Measurements from ENCODE around the gene STC2.
"Not testable (repeated sequence)": the region's sequence is repeated elsewhere in the genome, so short reads cannot be mapped to it uniquely, and the experiment has no call there.

Gene STC2, protein sequence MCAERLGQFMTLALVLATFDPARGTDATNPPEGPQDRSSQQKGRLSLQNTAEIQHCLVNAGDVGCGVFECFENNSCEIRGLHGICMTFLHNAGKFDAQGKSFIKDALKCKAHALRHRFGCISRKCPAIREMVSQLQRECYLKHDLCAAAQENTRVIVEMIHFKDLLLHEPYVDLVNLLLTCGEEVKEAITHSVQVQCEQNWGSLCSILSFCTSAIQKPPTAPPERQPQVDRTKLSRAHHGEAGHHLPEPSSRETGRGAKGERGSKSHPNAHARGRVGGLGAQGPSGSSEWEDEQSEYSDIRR

DNA sequence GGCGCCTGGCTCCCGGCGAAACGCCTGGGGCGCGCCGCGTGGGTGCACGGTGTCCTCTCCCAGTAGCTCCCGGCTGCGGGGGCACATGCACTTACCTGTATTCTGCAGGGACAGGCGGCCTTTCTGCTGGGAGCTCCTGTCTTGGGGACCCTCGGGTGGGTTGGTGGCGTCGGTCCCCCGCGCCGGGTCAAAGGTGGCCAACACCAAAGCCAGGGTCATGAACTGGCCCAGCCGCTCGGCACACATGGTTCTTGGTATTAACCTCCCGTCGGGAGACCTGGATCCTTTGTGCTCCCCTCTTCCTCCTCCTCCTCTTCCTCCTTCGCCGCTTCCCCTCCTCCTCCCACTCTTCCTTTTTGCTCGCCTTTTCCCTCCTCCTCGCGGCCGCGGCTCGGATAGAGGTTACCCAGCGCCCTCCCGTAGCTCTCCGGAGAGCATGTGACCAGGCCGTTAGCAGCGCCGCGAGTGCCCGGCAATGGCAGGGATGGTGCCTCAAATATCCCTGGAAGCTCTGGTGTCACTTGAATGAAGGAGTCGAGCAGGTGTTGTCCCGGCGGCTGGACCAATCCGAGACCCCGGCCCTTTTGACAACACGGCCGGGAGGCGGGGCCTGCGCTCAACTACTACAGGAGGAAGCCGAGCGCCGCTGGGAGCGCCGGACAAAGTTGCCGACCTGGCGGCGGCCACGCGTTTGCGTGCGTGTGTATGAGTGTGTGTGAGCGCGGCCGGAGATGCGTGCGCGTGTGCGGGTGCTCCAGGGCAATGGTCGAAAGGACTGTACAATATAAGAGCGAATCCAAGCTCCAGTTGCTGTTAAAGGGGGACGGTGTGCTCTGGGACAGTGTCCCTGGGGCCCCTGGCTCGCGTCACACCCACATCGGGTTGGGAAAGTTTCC, at the start of gene STC2:
TSS of gene STC2 (minus strand) at position 467 of the 896 bp plus-strand sequence. CDS start at position 246, 221 bp downstream.
- peak within 1 kb of the TSS; percentile 66 for H3K4me3 ChIP-seq (ENCODE audit: insufficient read length, low read depth)
- H3K4me1 ChIP-seq (ENCODE audit: insufficient read depth, insufficient read length) = no peaks in the 10 kb centered on the region
- TF ChIP-seq SUZ12 (IDR thresholded peaks at IDR 0.05; ENCODE audit: extremely low read depth, insufficient read depth, insufficient read length) = peak; percentile 11
- TF ChIP-seq YY1 (IDR thresholded peaks at IDR 0.05; ENCODE audit: insufficient read depth, insufficient read length) = no peak
- peak within 1 kb of the TSS; percentile 79 for H3K9ac ChIP-seq (ENCODE audit: insufficient read length, low read depth)
- H3K27me3 ChIP-seq (ENCODE audit: insufficient read depth, insufficient read length) = peaks cover 39% of the 10 kb centered on the region
- DNase-seq (ENCODE audit: low read depth, low spot score) = peak; percentile 81
- H3K9me3 ChIP-seq (ENCODE audit: insufficient read depth, low read length) = peaks cover 4% of the 10 kb centered on the region; the same call in 1 of the 2 replicates
- H3K36me3 ChIP-seq (ENCODE audit: insufficient read depth, insufficient read length, low read length) = peaks cover 11% of the 10 kb centered on the region

DNA sequence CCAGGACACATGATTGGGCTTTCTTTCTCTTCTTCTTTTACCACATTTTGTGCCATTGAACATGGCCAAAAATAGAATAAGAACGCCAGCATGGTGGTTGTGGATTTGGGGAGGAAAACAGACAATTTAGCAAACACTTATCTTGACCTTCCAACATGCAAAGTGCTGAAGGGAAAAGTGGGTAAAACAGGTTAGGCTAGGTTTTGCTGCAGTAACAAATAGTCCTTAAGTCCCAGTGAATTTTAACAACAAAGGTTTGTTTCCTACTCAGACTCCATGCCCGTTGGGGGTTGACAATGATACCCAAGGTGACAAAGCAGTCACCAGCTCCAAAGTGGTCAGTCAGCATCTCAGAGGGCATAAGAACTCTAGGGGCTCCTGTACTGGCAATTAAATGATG, 43.2 kb upstream of the STC2 start:
- Histone ChIP-seq H3K9me3 (ENCODE audit: insufficient read depth, low read length) (peaks cover 14% of the 10 kb centered on the region; the same call in 1 of the 2 replicates), H3K27me3 (ENCODE audit: insufficient read depth, insufficient read length) (no peaks in the 10 kb centered on the region), H3K4me1 (ENCODE audit: insufficient read depth, insufficient read length) (no peaks in the 10 kb centered on the region), H3K36me3 (ENCODE audit: insufficient read depth, insufficient read length, low read length) (no peaks in the 10 kb centered on the region), H3K9ac (ENCODE audit: insufficient read length, low read depth) (no peak overlapping the region), H3K4me3 (ENCODE audit: insufficient read length, low read depth) (no peak overlapping the region)
- TF ChIP-seq ZNF274 (IDR thresholded peaks at IDR 0.05; ENCODE audit: low read depth, low read length) (no peak), YY1 (IDR thresholded peaks at IDR 0.05; ENCODE audit: insufficient read depth, insufficient read length) (no peak), SUZ12 (IDR thresholded peaks at IDR 0.05; ENCODE audit: extremely low read depth, insufficient read depth, insufficient read length) (no peak)
- no peak for DNase-seq (ENCODE audit: low read depth, low spot score)

DNA sequence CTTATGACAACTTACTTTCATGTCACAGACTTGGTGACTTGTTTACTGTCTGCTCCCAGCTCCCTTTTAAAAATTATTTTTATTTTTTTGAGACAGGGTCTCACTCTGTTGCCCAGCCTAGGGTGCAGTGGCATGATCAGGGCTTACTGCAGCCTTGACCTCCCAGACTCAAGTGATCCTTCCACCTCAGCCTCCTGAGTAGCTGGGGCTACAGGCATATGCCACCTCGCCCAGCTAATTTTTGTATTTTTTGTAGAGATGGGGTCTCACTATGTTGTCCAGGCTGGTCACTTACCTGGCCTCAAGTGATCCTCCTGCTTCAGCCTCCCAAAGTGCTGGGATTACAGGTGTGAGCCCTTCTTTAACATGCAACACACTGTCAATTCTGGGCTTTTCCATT, 35.2 kb upstream of the STC2 start:
- not testable (repeated sequence) for DNase-seq (ENCODE audit: low read depth, low spot score); H3K9ac ChIP-seq (ENCODE audit: insufficient read length, low read depth); H3K36me3 ChIP-seq (ENCODE audit: insufficient read depth, insufficient read length, low read length); H3K4me3 ChIP-seq (ENCODE audit: insufficient read length, low read depth); H3K4me1 ChIP-seq (ENCODE audit: insufficient read depth, insufficient read length); H3K27me3 ChIP-seq (ENCODE audit: insufficient read depth, insufficient read length)
- H3K9me3 ChIP-seq (ENCODE audit: insufficient read depth, low read length) = peaks cover 16% of the 10 kb centered on the region; the same call in 1 of the 2 replicates

GRCh38 chr5:173355561-173355960, 27.3 kb upstream of the STC2 start:
- Histone ChIP-seq H3K9me3 (ENCODE audit: insufficient read depth, low read length) (no peaks in the 10 kb centered on the region), H3K9ac (ENCODE audit: insufficient read length, low read depth) (no peak overlapping the region), H3K4me3 (ENCODE audit: insufficient read length, low read depth) (no peak overlapping the region), H3K36me3 (ENCODE audit: insufficient read depth, insufficient read length, low read length) (no peaks in the 10 kb centered on the region), H3K4me1 (ENCODE audit: insufficient read depth, insufficient read length) (peaks cover 10% of the 10 kb centered on the region), H3K27me3 (ENCODE audit: insufficient read depth, insufficient read length) (peaks cover 6% of the 10 kb centered on the region)
- no peak for DNase-seq (ENCODE audit: low read depth, low spot score)
- TF ChIP-seq SUZ12 (IDR thresholded peaks at IDR 0.05; ENCODE audit: extremely low read depth, insufficient read depth, insufficient read length) (no peak), ZNF274 (IDR thresholded peaks at IDR 0.05; ENCODE audit: low read depth, low read length) (no peak), YY1 (IDR thresholded peaks at IDR 0.05; ENCODE audit: insufficient read depth, insufficient read length) (no peak)

DNA sequence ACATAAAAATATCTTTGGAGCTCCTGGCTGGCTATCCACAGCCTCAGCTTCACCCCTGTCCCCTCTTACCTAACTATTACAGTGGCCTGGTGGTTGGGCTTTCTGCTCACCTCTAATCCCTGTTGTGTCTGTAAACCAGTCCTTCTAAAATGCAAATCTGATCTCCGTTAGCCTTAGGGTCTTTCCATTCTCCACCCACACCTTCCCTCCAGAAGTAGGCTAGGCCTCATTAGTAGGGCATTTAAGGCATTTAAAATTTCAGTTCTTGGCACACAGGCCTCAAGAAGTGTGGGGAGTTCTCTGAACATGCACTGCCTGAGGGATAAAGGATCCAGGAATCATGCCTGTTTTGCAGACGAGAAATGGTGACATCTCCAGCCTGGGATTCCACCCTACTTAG, 26.4 kb upstream of the STC2 start:
- no peak for TF ChIP-seq SUZ12 (IDR thresholded peaks at IDR 0.05; ENCODE audit: extremely low read depth, insufficient read depth, insufficient read length)
- TF ChIP-seq ZNF274 (IDR thresholded peaks at IDR 0.05; ENCODE audit: low read depth, low read length) = no peak
- no peak for TF ChIP-seq YY1 (IDR thresholded peaks at IDR 0.05; ENCODE audit: insufficient read depth, insufficient read length)
- H3K27me3 ChIP-seq (ENCODE audit: insufficient read depth, insufficient read length) = peaks cover 6% of the 10 kb centered on the region
- DNase-seq (ENCODE audit: low read depth, low spot score) = peak; percentile 52
- H3K4me3 ChIP-seq (ENCODE audit: insufficient read length, low read depth) = no peak overlapping the region
- H3K9me3 ChIP-seq (ENCODE audit: insufficient read depth, low read length) = no peaks in the 10 kb centered on the region
- H3K4me1 ChIP-seq (ENCODE audit: insufficient read depth, insufficient read length) = peaks cover 10% of the 10 kb centered on the region
- no peaks in the 10 kb centered on the region for H3K36me3 ChIP-seq (ENCODE audit: insufficient read depth, insufficient read length, low read length)
- H3K9ac ChIP-seq (ENCODE audit: insufficient read length, low read depth) = no peak overlapping the region

- Histone ChIP-seq H3K9me3 (ENCODE audit: insufficient read depth, low read length) (no peaks in the 10 kb centered on the region), H3K27me3 (ENCODE audit: insufficient read depth, insufficient read length) (peaks cover 6% of the 10 kb centered on the region), H3K4me1 (ENCODE audit: insufficient read depth, insufficient read length) (peaks cover 10% of the 10 kb centered on the region), H3K9ac (ENCODE audit: insufficient read length, low read depth) (no peak overlapping the region), H3K36me3 (ENCODE audit: insufficient read depth, insufficient read length, low read length) (no peaks in the 10 kb centered on the region), H3K4me3 (ENCODE audit: insufficient read length, low read depth) (no peak overlapping the region)
- DNase-seq (ENCODE audit: low read depth, low spot score) = no peak
- no peak for TF ChIP-seq ZNF274 (IDR thresholded peaks at IDR 0.05; ENCODE audit: low read depth, low read length)
- TF ChIP-seq SUZ12 (IDR thresholded peaks at IDR 0.05; ENCODE audit: extremely low read depth, insufficient read depth, insufficient read length) = no peak
- no peak for TF ChIP-seq YY1 (IDR thresholded peaks at IDR 0.05; ENCODE audit: insufficient read depth, insufficient read length)
Measured at GRCh38 chr5:173352366-173353349, 24.4 kb upstream of the STC2 start.
